Chondrocyte (in vitro differentiated cells): ENCODE measurements around the gene COL28A1. TPM values are rescaled to one million over a fixed set of nuclear protein-coding genes. Genes with fewer than 3 reads are reported as not detected.
A peak's percentile ranks its signal among the peaks of the same experiment; 100 is the strongest.

Experiments used
- DNase-seq: peaks from one replicate; pipeline ENCODE4 v3.0.0; 2021; ENCODE audit warnings: mixed read lengths, low spot score
- H3K27ac Mint-ChIP-seq: one replicate; pipeline ENCODE4 v1.8.0; 2021; ENCODE audit warnings: mild to moderate bottlenecking, moderate library complexity, mixed read lengths; ENCODE audit not compliant: unreplicated experiment
- H3K27me3 Mint-ChIP-seq: 2 replicates; pipeline ENCODE4 v1.8.0; 2021; ENCODE audit warnings: low read depth, mixed read lengths
- H3K36me3 Mint-ChIP-seq: 2 replicates; pipeline ENCODE4 v1.8.0; 2021; ENCODE audit warnings: low read depth, mixed read lengths
- H3K4me1 Mint-ChIP-seq: 2 replicates; pipeline ENCODE4 v1.8.0; 2021; ENCODE audit warnings: low read depth, mild to moderate bottlenecking, mixed read lengths
- H3K4me3 Mint-ChIP-seq: one replicate; pipeline ENCODE4 v1.8.0; 2021; ENCODE audit warnings: mild to moderate bottlenecking, moderate library complexity, mixed read lengths; ENCODE audit not compliant: unreplicated experiment
- H3K9me3 Mint-ChIP-seq: 2 replicates; pipeline ENCODE4 v1.8.0; 2021; ENCODE audit warnings: low read depth, mixed read lengths
- CTCF ChIP-seq: fragments of 200-600 bp; sonication (generic); IDR thresholded peaks from 2 replicates; pipeline ENCODE4 v1.5.0; 2021; ENCODE audit warnings: antibody characterized with exemption, mild to moderate bottlenecking, moderate library complexity
- total RNA-seq: library from RNA; stranded (reverse); gene quantifications from 3 replicates; pipeline ENCODE4 v1.2.1, GENCODE V29; 2021

The COL28A1 gene
- total RNA-seq, 1 donor from 2014 or later = 0.25 TPM

DNA sequence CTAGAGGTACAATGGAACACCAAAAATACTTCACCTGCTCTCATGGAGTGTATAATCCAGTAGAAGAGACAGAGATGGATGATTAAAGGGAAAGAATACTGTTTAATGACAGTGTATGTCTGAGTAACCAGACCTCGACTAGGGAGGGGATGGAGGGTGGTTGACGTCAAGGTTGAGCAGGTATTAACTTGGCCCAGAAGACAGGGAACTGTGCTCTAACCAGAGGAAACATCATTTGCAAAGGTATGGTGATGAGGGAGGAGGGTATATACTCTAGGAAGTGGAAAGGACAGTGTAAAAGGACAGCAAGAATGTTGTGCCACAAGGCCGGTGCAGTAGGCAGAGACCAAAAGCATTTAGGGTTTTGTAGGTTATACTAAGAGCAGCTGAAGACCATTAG, 33.9 kb upstream of the COL28A1 start:
- Mint-ChIP-seq H3K27me3 (no peaks in the 10 kb centered on the region), H3K4me3 (no peak overlapping the region), H3K36me3 (peaks cover 1% of the 10 kb centered on the region), H3K4me1 (peaks cover 26% of the 10 kb centered on the region), H3K9me3 (no peaks in the 10 kb centered on the region), H3K27ac (no peak overlapping the region)
- TF ChIP-seq CTCF = no peak
- no peak for DNase-seq

- no peak overlapping the region for H3K27ac Mint-ChIP-seq
- H3K27me3 Mint-ChIP-seq = no peaks in the 10 kb centered on the region
- no peak overlapping the region for H3K4me3 Mint-ChIP-seq
- H3K9me3 Mint-ChIP-seq = no peaks in the 10 kb centered on the region
- H3K4me1 Mint-ChIP-seq = peaks cover 26% of the 10 kb centered on the region
- DNase-seq = no peak
- no peak for TF ChIP-seq CTCF
- H3K36me3 Mint-ChIP-seq = peaks cover 1% of the 10 kb centered on the region
Measured at GRCh38 chr7:7569081-7569527, 33.4 kb upstream of the COL28A1 start.

- H3K9me3 Mint-ChIP-seq = no peaks in the 10 kb centered on the region
- no peak overlapping the region for H3K27ac Mint-ChIP-seq
- H3K27me3 Mint-ChIP-seq = no peaks in the 10 kb centered on the region
- TF ChIP-seq CTCF = no peak
- no peak for DNase-seq
- H3K36me3 Mint-ChIP-seq = peaks cover 1% of the 10 kb centered on the region
- peaks cover 26% of the 10 kb centered on the region for H3K4me1 Mint-ChIP-seq
- peak overlapping the region; percentile 74 for H3K4me3 Mint-ChIP-seq
Measured at GRCh38 chr7:7568553-7568952, 32.9 kb upstream of the COL28A1 start.

DNA sequence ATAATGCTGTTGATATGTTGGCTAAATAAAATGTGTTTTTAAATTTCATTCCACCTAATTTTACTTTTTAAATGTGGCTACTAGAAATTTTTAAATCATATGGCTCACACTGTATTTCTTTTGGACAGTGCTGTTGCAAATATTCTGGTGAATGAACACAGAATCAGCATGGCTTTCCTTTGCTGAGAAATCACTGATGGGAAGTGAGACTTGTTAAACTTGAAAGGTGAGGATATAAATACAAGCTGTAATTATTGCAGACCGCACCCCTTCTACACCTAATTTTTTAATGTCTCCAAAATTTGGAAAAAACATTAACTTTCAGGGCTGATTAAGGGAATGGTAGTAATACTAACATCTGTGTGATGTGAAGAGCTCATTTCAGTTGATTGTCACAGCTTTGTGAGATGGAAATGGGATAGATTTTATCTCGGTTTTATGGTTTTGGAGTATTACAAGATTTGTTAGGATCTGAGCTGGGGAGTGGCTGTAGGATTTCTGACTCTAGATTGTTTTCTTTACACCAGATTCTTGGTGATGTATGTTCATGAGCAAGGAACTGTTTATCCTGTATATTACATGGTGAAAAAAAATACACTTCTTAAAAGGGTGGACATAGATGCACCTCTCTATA, 32.3 kb upstream of the COL28A1 start:
- no peaks in the 10 kb centered on the region for H3K27me3 Mint-ChIP-seq
- H3K4me3 Mint-ChIP-seq = peak overlapping the region; percentile 74
- no peak for TF ChIP-seq CTCF
- DNase-seq = no peak
- H3K4me1 Mint-ChIP-seq = peaks cover 26% of the 10 kb centered on the region
- H3K36me3 Mint-ChIP-seq = peaks cover 1% of the 10 kb centered on the region
- no peaks in the 10 kb centered on the region for H3K9me3 Mint-ChIP-seq
- H3K27ac Mint-ChIP-seq = peak overlapping the region; percentile 14

DNA sequence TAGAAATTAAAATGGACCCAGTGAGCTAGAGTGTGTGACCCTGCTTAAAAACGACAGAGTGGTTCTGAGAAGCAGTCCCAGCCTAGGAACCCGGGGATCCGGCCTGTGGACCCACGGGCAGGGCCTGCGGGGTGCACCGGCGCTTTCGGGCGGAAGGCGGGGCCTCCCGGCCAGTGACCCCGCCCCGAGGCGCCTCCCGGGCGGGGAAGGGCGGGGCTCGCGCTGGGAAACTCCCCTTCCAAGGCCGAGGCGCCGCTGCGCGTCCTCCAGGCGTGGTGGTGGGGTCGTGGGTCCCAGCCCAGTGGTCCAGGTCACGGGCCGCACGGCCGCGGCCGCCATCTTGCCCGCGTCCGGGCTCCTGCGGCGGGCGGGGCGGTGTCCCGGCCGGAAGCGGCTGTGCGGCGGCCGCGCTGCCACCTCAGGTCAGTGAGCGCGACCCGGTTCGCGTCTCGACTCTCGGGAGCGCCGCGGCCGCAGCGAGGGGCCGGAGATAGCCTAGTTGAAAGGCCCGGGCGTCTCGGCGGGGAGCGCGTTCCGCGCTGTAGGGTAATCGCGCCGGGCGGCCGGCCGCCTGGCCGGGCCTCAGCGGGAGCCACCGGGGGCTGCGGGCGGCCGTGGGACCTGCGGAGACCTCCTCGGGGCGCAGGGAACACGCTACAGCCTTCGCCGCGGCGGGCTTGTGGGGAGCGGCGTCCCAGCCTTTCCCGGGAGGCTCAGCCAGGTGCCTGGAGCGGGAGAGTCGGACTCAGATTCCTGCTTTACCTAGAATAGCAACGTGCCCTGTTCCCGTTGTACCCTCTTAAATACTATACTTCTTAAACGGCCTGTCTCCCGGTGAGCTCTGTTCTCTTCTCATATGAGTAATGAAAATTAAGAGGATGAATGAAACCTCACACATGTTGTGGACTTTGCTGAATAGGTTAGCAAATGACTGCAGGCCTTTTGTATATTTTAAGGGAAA, 31.3 kb upstream of the COL28A1 start, which contains the start of gene MIOS:
TSS of gene MIOS (plus strand) at position 234 of the 961 bp plus-strand sequence. CDS start 5,592 bp downstream, outside the sequence.
- peak; percentile 85 for DNase-seq
- TF ChIP-seq CTCF = peak; percentile 11
- Mint-ChIP-seq H3K4me1 (peaks cover 28% of the 10 kb centered on the region), H3K36me3 (peaks cover 1% of the 10 kb centered on the region), H3K4me3 (peak within 1 kb of the TSS; percentile 74), H3K9me3 (no peaks in the 10 kb centered on the region), H3K27ac (peak within 1 kb of the TSS; percentile 14), H3K27me3 (no peaks in the 10 kb centered on the region)
